MV-4-11 (cell line): ENCODE measurements around the gene ZNF12.

ENCODE experiments used
- DNase-seq: peaks from one replicate; lab custom pipeline; 2025; lab: John Stamatoyannopoulos, UW

Gene ZNF12

GRCh38 chr7:6647541-6647940 is 59.2 kb downstream of the ZNF12 start:
- DNase-seq = no peak

GRCh38 chr7:6647080-6647479 is 59.7 kb downstream of the ZNF12 start:
- no peak for DNase-seq

GRCh38 chr7:6646465-6646864 is 60.3 kb downstream of the ZNF12 start:
- no peak for DNase-seq

- DNase-seq = no peak
These were observed 62.0 kb downstream of the ZNF12 start for GRCh38 chr7:6644728-6645127.

GRCh38 chr7:6643915-6644625 is 62.7 kb downstream of the ZNF12 start:
- DNase-seq = no peak

GRCh38 chr7:6642861-6643640 is 63.7 kb downstream of the ZNF12 start:
- no peak for DNase-seq

GRCh38 chr7:6642239-6642839 is 64.4 kb downstream of the ZNF12 start:
- no peak for DNase-seq

- no peak for DNase-seq
These were observed 65.3 kb downstream of the ZNF12 start for GRCh38 chr7:6641305-6642035.

GRCh38 chr7:6640246-6640721 is 66.5 kb downstream of the ZNF12 start:
- peak; percentile 50 for DNase-seq

- DNase-seq = no peak
These were observed 67.1 kb downstream of the ZNF12 start for GRCh38 chr7:6639627-6640026.

GRCh38 chr7:6639032-6639431 is 67.7 kb downstream of the ZNF12 start:
- DNase-seq = no peak
